Mononuclear cell (primary cell): ENCODE results near the gene PCMTD2. TPM values are rescaled to one million over a fixed set of nuclear protein-coding genes. Genes with fewer than 3 reads are reported as not detected.

ENCODE experiments used
- H3K27me3 ChIP-seq: 2 replicates; pipeline ENCODE4 v1.6.0; 2011; ENCODE audit warnings: low read length, control low read depth; ENCODE audit not compliant: insufficient read depth
- H3K4me1 ChIP-seq: 2 replicates; pipeline ENCODE4 v1.5.1; 2011; ENCODE audit warnings: mild to moderate bottlenecking, low read length, control low read depth; ENCODE audit not compliant: insufficient read depth
- H3K4me3 ChIP-seq: 2 replicates; pipeline ENCODE4 v1.5.1; 2011; ENCODE audit warnings: mild to moderate bottlenecking, low read length, moderate library complexity
- H3K9me3 ChIP-seq: 2 replicates; pipeline ENCODE4 v1.5.1; 2011; ENCODE audit warnings: low read depth, mild to moderate bottlenecking, control low read depth, low read length
- total RNA-seq: library from RNA; depleted of rRNA; stranded (reverse); fragments of >200 nt; gene quantifications from one replicate; pipeline ENCODE4 v1.2.3, GENCODE V29; 2012

PCMTD2 gene
- total RNA-seq, 1 donor = 57.8 TPM

GRCh38 chr20:64220420-64220819, 35.1 kb upstream of the PCMTD2 start:
- no peaks in the 10 kb centered on the region for H3K9me3 ChIP-seq
- H3K4me3 ChIP-seq = no peak overlapping the region
- no peaks in the 10 kb centered on the region for H3K27me3 ChIP-seq
- H3K4me1 ChIP-seq = no peaks in the 10 kb centered on the region

- no peak overlapping the region for H3K4me3 ChIP-seq
- no peaks in the 10 kb centered on the region for H3K4me1 ChIP-seq
- H3K27me3 ChIP-seq = no peaks in the 10 kb centered on the region
- H3K9me3 ChIP-seq = no peaks in the 10 kb centered on the region
Measured at GRCh38 chr20:64220891-64221527, 34.5 kb upstream of the PCMTD2 start.

GRCh38 chr20:64222291-64222735, 33.2 kb upstream of the PCMTD2 start:
- H3K4me1 ChIP-seq = no peaks in the 10 kb centered on the region
- no peak overlapping the region for H3K4me3 ChIP-seq
- no peaks in the 10 kb centered on the region for H3K9me3 ChIP-seq
- no peaks in the 10 kb centered on the region for H3K27me3 ChIP-seq

- Histone ChIP-seq H3K4me1 (no peaks in the 10 kb centered on the region), H3K27me3 (no peaks in the 10 kb centered on the region), H3K4me3 (no peak overlapping the region), H3K9me3 (no peaks in the 10 kb centered on the region)
Measured at GRCh38 chr20:64222851-64223525, 32.6 kb upstream of the PCMTD2 start.

- Histone ChIP-seq H3K9me3 (no peaks in the 10 kb centered on the region), H3K4me3 (no peak overlapping the region), H3K4me1 (no peaks in the 10 kb centered on the region)
Measured at GRCh38 chr20:64223526-64224067, 32.0 kb upstream of the PCMTD2 start.

GRCh38 chr20:64224351-64225170, 31.0 kb upstream of the PCMTD2 start:
- H3K4me1 ChIP-seq = no peaks in the 10 kb centered on the region
- H3K4me3 ChIP-seq = no peak overlapping the region
- H3K9me3 ChIP-seq = no peaks in the 10 kb centered on the region
- H3K27me3 ChIP-seq = no peaks in the 10 kb centered on the region

More at GRCh38 chr20:64223526-64224067, 32.0 kb upstream of the PCMTD2 start:
- no peaks in the 10 kb centered on the region for H3K27me3 ChIP-seq

GRCh38 chr20:64225171-64225595, 30.4 kb upstream of the PCMTD2 start:
- Histone ChIP-seq H3K4me3 (no peak overlapping the region), H3K4me1 (no peaks in the 10 kb centered on the region), H3K9me3 (no peaks in the 10 kb centered on the region), H3K27me3 (no peaks in the 10 kb centered on the region)

- Histone ChIP-seq H3K4me1 (no peaks in the 10 kb centered on the region), H3K4me3 (no peak overlapping the region), H3K27me3 (no peaks in the 10 kb centered on the region), H3K9me3 (no peaks in the 10 kb centered on the region)
Measured at GRCh38 chr20:64225828-64226598, 29.5 kb upstream of the PCMTD2 start.

- Histone ChIP-seq H3K27me3 (no peaks in the 10 kb centered on the region), H3K4me3 (no peak overlapping the region), H3K9me3 (no peaks in the 10 kb centered on the region), H3K4me1 (no peaks in the 10 kb centered on the region)
Measured at GRCh38 chr20:64226686-64227580, 28.6 kb upstream of the PCMTD2 start.

- Histone ChIP-seq H3K9me3 (no peaks in the 10 kb centered on the region), H3K4me3 (no peak overlapping the region), H3K27me3 (no peaks in the 10 kb centered on the region), H3K4me1 (no peaks in the 10 kb centered on the region)
Measured at GRCh38 chr20:64228086-64228653, 27.4 kb upstream of the PCMTD2 start.

- H3K27me3 ChIP-seq = no peaks in the 10 kb centered on the region
- no peak overlapping the region for H3K4me3 ChIP-seq
- H3K4me1 ChIP-seq = no peaks in the 10 kb centered on the region
- no peaks in the 10 kb centered on the region for H3K9me3 ChIP-seq
Measured at GRCh38 chr20:64228751-64229506, 26.6 kb upstream of the PCMTD2 start.

GRCh38 chr20:64229507-64230061, 26.0 kb upstream of the PCMTD2 start:
- Histone ChIP-seq H3K9me3 (no peaks in the 10 kb centered on the region), H3K27me3 (no peaks in the 10 kb centered on the region), H3K4me3 (no peak overlapping the region), H3K4me1 (no peaks in the 10 kb centered on the region)
